ENCODE measurements around the gene MAP3K20.

- TF ChIP-seq SMC3 (IDR thresholded peaks at IDR 0.05; ENCODE audit: borderline replicate concordance, low read length) (no peak), SMAD5 (IDR thresholded peaks at IDR 0.05; ENCODE audit: low read depth) (no peak)
Measured at GRCh38 chr2:173130496-173131465, 55.1 kb downstream of the MAP3K20 start.
